ENCODE measurements around the gene INPP5K.

DNA sequence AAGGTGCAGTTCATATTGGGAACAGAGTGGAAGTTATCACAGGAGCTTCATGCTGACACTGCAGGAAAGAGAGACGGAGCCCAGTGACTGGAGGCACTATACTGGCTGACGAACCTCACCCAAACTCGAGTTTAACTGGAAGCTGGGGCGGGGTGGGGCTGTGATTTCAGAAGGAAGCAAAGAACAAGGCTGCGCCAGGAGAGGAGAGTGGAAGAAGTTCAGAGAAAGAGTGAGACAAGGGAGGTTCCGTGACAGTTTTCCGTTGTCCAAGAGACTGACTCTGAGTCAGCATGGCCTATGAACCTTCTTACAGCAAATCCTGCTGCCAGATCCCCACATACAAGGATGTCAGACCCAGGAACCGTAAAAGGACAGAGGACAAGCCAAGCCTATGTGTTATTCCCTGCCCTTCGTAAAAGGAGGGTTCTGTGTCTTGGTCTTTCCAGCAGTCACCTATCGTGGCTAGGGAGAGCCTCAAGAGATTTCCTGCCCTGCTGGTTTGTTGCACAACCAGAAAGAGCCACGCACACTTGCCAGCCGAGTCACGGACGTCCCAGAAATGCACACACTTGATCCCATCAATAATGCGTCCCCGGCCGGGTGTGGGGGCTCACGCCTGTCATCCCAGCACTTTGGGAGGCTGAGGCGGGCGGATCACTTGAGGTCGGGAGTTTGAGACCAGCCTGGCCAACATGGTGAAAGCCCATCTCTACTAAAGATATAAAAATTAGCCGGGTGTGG lies 41.1 kb upstream of the INPP5K start:
- TF ChIP-seq, protein P1, sequence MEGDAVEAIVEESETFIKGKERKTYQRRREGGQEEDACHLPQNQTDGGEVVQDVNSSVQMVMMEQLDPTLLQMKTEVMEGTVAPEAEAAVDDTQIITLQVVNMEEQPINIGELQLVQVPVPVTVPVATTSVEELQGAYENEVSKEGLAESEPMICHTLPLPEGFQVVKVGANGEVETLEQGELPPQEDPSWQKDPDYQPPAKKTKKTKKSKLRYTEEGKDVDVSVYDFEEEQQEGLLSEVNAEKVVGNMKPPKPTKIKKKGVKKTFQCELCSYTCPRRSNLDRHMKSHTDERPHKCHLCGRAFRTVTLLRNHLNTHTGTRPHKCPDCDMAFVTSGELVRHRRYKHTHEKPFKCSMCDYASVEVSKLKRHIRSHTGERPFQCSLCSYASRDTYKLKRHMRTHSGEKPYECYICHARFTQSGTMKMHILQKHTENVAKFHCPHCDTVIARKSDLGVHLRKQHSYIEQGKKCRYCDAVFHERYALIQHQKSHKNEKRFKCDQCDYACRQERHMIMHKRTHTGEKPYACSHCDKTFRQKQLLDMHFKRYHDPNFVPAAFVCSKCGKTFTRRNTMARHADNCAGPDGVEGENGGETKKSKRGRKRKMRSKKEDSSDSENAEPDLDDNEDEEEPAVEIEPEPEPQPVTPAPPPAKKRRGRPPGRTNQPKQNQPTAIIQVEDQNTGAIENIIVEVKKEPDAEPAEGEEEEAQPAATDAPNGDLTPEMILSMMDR (IDR thresholded peaks at IDR 0.05) = no peak
- TF ChIP-seq POLR2A (IDR thresholded peaks at IDR 0.05) (no peak), EP300 (IDR thresholded peaks at IDR 0.05) (no peak)
